HG03378 (cell line): ENCODE results near the gene WNK1.
"Not testable (repeated sequence)": the region's sequence is repeated elsewhere in the genome, so short reads cannot be mapped to it uniquely, and the experiment has no call there.

Experiments used
- ATAC-seq: cut with Tn5 transposase; IDR thresholded peaks from one replicate; pipeline ENCODE4 v1.9.1; 2021; ENCODE audit warnings: mild to moderate bottlenecking, moderate library complexity; ENCODE audit not compliant: unreplicated experiment

The WNK1 gene

DNA sequence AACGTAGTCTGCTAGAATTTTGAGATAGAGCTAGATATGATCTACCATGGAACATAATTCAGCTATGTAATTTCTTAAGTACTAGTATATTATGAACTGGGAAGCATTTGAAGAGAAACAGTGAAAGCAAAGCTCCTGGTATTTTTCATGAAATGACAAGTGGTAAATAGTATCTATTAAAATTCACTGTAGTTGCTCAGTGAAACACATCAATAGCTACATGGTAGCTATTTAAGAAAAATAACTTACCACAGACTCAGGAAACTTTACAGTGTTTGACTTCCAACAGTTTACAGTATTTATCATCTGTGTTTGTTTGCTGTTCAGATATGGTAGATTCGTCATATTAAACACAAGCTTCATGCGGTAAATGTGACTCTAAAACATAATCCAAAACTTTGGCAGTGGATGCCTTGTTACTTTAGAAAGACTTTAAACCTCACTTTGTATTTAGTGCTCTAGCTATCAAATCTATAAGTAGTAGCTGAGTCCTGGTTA lies 25.2 kb downstream of the WNK1 start:
- ATAC-seq, result no peak

DNA sequence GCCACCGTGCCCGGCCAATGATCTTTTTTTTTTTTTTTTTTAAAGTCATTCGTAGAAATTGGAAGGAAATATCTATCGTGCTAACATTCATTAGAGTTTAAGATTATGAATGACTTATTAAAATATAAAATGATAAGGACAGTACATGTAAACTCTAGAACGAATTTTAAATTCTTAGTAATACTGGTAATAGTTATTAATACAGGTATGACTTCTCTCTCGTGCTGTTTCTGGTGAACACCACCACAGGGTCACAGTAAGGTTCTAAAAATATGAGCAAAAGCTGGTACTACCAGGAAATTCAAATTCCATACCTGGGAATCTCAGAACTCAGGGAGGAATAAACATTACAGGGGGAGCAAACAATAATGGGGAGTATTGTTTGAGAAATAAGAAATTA lies 26.2 kb downstream of the WNK1 start:
- ATAC-seq, result no peak

DNA sequence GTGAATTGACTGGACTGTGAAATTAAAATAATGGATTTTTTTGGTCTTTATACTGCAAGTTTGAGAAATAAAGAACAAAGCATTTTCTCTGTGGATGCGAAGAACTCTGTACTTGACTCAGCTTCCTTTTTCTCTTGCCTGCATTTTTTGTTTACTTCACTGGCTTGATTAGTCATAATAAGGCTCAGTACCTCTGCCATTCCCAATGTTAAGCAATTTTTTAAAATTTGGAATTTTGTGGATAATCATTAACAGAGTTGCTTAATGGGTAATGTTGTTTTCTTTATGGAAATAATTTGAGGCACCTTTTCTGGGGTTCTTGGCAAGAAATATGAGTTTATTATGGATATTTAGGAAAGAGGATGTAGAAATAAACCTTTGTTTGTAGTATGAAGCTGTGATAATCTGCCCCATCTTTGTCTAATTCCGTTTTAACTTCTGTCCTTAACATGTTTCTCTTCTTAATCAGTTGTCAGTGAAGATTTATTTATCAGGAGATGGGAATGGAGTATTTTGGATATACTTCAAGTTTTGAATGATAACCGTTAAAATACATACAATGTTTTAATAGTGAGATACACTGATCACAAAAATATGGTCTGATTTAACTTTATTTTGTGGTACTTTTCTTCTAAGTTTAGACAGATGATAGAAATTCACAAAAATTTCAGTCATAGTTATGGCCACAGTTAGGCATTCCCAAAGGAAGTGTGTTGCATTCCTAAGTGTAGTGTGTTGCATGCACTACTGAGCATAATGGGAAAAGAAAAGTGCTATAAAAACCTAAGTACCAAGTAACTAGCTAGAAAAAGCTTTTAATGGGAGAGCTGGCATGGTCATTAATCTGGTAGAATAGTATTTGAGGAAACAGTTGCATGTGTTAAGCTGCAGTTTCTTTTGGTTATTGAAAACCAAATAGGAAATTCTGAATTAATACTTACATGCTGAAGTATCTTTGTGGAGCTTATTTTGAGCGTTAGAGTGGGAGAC lies 27.7 kb downstream of the WNK1 start:
- ATAC-seq, result no peak

DNA sequence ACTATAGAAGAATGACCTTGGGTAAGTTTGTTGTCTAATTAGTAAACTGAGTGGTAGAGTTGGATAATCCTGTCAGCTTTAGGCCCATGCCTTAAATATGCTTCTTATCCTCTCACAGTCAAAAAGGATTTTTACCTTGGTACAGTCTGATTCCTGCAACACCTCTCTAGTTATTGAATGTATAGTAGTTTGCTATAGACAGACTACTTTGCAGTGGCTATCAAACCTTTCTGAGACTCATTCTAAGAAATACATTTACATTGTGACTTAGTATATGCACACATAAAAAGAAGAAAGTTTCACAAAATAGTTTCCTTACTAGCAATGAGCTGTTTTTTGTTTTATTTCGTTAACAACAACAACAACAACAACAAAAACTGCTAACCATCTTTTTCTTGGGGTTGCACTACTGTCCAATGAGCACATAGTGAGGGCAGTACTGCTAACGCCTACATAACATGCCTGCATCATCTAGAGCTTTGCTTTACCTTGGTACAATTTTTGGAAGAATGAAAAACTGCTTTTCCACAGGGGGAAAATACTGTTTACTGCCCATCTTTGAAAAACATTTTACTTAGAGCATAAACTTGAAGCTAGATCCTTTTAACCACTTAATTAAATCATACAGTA lies 28.5 kb downstream of the WNK1 start:
- ATAC-seq, result no peak

- no peak for ATAC-seq
Measured at GRCh38 chr12:785706-786105, 33.3 kb downstream of the WNK1 start.

- ATAC-seq, result no peak
Measured at GRCh38 chr12:788288-788687, 35.9 kb downstream of the WNK1 start.

DNA sequence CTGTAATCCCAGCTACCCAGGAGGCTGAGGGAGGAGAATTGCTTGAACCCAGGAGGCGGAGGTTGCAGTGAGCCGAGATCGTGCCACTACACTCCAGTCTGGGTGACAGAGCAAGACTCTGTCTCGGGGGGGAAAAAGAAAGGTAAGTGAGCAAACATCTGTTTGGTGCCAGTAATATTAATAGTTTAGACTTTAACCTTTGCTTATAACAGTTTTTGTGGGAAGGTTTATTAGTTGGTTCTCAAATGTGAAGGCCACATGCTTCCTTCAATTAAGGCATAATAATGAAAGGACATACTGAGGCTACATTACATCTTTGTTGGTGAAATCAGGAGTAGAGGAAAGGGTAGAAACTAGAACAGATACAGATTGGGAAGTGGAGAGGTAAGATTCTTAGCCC lies 36.4 kb downstream of the WNK1 start:
- not testable (repeated sequence) for ATAC-seq

DNA sequence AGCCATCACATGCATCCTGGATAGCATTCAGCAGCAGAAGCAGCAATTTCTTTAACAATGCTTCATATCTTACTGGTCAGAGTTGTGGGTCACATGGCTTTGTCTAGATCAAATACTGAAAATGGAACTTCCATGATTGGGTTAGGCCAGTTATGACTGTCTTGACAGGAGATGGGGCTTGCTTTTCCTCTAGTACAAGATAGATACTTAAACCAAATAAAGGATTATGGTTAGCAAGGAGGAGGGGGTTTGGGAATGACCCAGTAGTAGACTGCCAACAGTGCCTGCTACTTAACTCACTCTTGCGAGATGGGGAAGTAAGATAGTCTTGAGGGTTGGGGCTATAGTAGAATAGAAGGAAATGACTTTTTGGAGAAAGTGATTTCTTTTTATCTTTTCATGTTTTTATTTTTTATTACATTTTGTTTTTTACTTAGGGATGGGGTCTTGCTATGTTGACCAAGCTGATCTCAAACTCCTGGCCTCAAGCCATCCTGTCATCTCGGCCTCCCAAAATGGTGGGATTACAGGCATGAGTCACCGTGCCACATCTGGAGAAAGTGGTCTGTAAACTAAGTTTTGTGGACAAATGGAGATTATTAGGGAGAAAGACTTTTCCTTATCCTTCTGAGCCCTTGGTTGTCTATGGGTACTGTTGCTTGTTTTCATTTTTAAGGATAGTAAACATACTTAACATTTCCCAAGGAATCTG lies 37.6 kb downstream of the WNK1 start:
- no peak for ATAC-seq

DNA sequence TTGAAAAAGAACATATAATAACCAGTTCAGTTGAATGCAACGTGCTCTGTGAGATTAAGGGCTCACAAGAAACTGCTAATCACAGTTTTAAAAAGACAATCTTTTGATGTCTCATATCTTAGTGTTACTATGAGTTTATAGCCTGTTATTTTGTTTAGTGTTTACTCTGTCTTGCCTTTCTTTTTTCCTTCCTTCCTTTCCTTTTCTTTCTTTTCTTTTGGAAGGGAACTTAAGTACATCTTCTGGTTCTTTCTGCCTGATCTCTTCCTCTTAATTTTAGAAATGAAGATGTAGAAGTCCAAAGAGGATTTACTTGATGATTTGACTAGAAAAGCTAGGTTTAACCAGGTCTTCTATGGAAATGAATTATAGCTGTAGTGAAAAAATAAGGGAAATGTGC lies 38.2 kb downstream of the WNK1 start:
- ATAC-seq, result no peak

GRCh38 chr12:793037-793436 lies 40.7 kb downstream of the WNK1 start:
- ATAC-seq, result no peak

- no peak for ATAC-seq
Measured at GRCh38 chr12:793711-794110, 41.3 kb downstream of the WNK1 start.

GRCh38 chr12:795305-795704 lies 42.9 kb downstream of the WNK1 start:
- no peak for ATAC-seq

DNA sequence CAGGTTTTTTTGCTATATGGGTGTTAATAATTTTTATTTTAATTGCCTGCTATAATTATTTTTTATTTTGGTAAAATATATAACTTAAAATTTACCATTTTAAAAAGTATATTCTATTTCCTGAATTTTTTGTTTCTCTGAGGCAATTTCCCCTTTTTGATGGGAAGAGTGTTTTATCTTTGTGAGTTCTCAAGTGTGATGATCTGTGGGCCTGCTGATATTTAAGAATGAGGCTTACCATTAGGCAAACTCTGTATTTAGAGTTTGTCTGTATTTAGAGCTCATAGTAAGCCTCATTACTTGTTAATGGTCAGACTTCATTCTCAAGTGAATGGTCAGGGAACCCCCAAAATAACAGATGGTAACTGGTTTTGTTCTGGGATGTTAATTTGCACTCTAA lies 48.0 kb downstream of the WNK1 start:
- ATAC-seq, result no peak

- no peak for ATAC-seq
Measured at GRCh38 chr12:802242-803120, 50.1 kb downstream of the WNK1 start.

GRCh38 chr12:805022-805632 lies 52.7 kb downstream of the WNK1 start:
- no peak for ATAC-seq

DNA sequence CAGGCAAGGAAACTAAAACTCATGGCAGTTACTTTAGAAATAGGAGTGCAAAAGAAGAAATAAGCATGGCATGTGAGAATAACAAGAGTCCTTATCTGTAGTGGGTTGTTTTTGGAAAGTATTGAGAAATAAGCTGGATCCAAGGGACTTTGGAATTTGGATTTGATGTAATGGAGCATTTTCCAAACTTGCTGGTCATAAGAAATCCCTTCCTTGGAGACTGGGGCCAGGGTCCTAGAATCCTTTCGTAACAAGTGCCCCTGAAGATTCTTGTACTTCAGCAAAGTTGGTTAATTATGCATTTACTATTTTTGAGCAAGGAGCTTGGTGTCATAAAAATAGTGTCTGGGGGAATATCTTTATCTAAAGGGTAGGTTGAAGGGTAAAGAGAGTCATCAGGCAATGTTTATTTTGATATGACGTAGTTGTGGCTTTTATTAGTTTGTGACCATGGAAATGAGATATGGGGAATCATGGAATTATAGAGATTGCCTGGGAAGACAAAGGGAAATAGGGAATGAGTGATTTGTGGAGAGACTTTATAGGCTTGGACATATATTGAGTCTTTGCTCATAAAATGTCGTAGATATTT lies 53.9 kb downstream of the WNK1 start:
- ATAC-seq, result no peak

GRCh38 chr12:807041-807735 lies 54.8 kb downstream of the WNK1 start:
- ATAC-seq, result no peak

GRCh38 chr12:810116-810515 lies 57.7 kb downstream of the WNK1 start:
- no peak for ATAC-seq
